IPS-18c (cell line): Measurements from ENCODE around the gene ARHGAP1.
"Not testable (repeated sequence)": the region's sequence is repeated elsewhere in the genome, so short reads cannot be mapped to it uniquely, and the experiment has no call there.

Source experiments
- H3K4me3 ChIP-seq: 2 replicates; pipeline ENCODE4 v1.7.0; 2013; ENCODE audit warnings: low read depth, mild to moderate bottlenecking, low read length, moderate library complexity; ENCODE audit not compliant: insufficient read depth
- H3K9me3 ChIP-seq: one replicate; pipeline ENCODE4 v1.6.1; 2013; ENCODE audit warnings: mild to moderate bottlenecking, low read length, moderate library complexity; ENCODE audit not compliant: control insufficient read depth, insufficient read depth

Gene ARHGAP1

GRCh38 chr11:46726206-46726862 is 25.9 kb upstream of the ARHGAP1 start:
- Histone ChIP-seq H3K9me3 (peaks cover 2% of the 10 kb centered on the region), H3K4me3 (no peak overlapping the region; the same call in 1 of the 2 replicates)

- no peak overlapping the region for H3K4me3 ChIP-seq
- H3K9me3 ChIP-seq, result peaks cover 2% of the 10 kb centered on the region
Observed at GRCh38 chr11:46725338-46726205, 25.2 kb upstream of the ARHGAP1 start.

- no peak overlapping the region for H3K4me3 ChIP-seq
- peaks cover 2% of the 10 kb centered on the region for H3K9me3 ChIP-seq
Observed at GRCh38 chr11:46724088-46724487, 23.7 kb upstream of the ARHGAP1 start.

- H3K4me3 ChIP-seq, result no peak overlapping the region
- peaks cover 2% of the 10 kb centered on the region for H3K9me3 ChIP-seq
Observed at GRCh38 chr11:46723359-46723680, 22.9 kb upstream of the ARHGAP1 start.

GRCh38 chr11:46722566-46723358 is 22.3 kb upstream of the ARHGAP1 start:
- Histone ChIP-seq H3K9me3 (peaks cover 2% of the 10 kb centered on the region), H3K4me3 (no peak overlapping the region)

- H3K4me3 ChIP-seq, result no peak overlapping the region
- no peaks in the 10 kb centered on the region for H3K9me3 ChIP-seq
Observed at GRCh38 chr11:46721286-46721685, 20.9 kb upstream of the ARHGAP1 start.

GRCh38 chr11:46719543-46720218 is 19.3 kb upstream of the ARHGAP1 start:
- H3K4me3 ChIP-seq, result no peak overlapping the region

GRCh38 chr11:46719048-46719542 is 18.7 kb upstream of the ARHGAP1 start, which contains the start of gene F2:
TSS of gene F2 (plus strand) at chr11:46719213. CDS start at chr11:46719236, 23 bp downstream.
- H3K9me3 ChIP-seq, result no peaks in the 10 kb centered on the region
- H3K4me3 ChIP-seq, result no peak within 1 kb of the TSS

More at GRCh38 chr11:46719543-46720218, 19.3 kb upstream of the ARHGAP1 start:
- H3K9me3 ChIP-seq, result no peaks in the 10 kb centered on the region

- H3K4me3 ChIP-seq, result no peak overlapping the region
- H3K9me3 ChIP-seq, result no peaks in the 10 kb centered on the region
Observed at GRCh38 chr11:46718155-46719019, 18.0 kb upstream of the ARHGAP1 start.

GRCh38 chr11:46717825-46718154 is 17.4 kb upstream of the ARHGAP1 start:
- not testable (repeated sequence) for H3K4me3 ChIP-seq, H3K9me3 ChIP-seq

GRCh38 chr11:46712874-46713576 is 12.6 kb upstream of the ARHGAP1 start:
- H3K9me3 ChIP-seq, result no peaks in the 10 kb centered on the region
- H3K4me3 ChIP-seq, result no peak overlapping the region

- Histone ChIP-seq H3K4me3 (no peak overlapping the region), H3K9me3 (no peaks in the 10 kb centered on the region)
Observed at GRCh38 chr11:46711303-46711702, 10.9 kb upstream of the ARHGAP1 start.

GRCh38 chr11:46710821-46711269 is 10.4 kb upstream of the ARHGAP1 start:
- H3K4me3 ChIP-seq, result no peak overlapping the region
- H3K9me3 ChIP-seq, result no peaks in the 10 kb centered on the region

- H3K4me3 ChIP-seq, H3K9me3 ChIP-seq: not testable (repeated sequence)
Observed at GRCh38 chr11:46709351-46709750, 8.9 kb upstream of the ARHGAP1 start.

GRCh38 chr11:46706886-46707285 is 6.5 kb upstream of the ARHGAP1 start:
- no peaks in the 10 kb centered on the region for H3K9me3 ChIP-seq
- no peak overlapping the region for H3K4me3 ChIP-seq
